HG02852 (cell line): ENCODE results near the gene OR9Q1.
"Not testable (repeated sequence)": the region's sequence is repeated elsewhere in the genome, so short reads cannot be mapped to it uniquely, and the experiment has no call there.

Experiments
- ATAC-seq: cut with Tn5 transposase; IDR thresholded peaks from one replicate; pipeline ENCODE4 v1.9.1; 2021; ENCODE audit warnings: mild to moderate bottlenecking, moderate library complexity; ENCODE audit not compliant: unreplicated experiment

The OR9Q1 gene

GRCh38 chr11:58133309-58134076 lies 109.8 kb downstream of the OR9Q1 start:
- no peak for ATAC-seq

- no peak for ATAC-seq
Observed at GRCh38 chr11:58134151-58134550, 110.5 kb downstream of the OR9Q1 start.

- ATAC-seq = no peak
Observed at GRCh38 chr11:58135171-58135570, 111.5 kb downstream of the OR9Q1 start.

GRCh38 chr11:58142761-58143160 lies 119.1 kb downstream of the OR9Q1 start:
- no peak for ATAC-seq

GRCh38 chr11:58152781-58153180 lies 129.1 kb downstream of the OR9Q1 start:
- ATAC-seq = no peak

GRCh38 chr11:58164389-58164788 lies 140.7 kb downstream of the OR9Q1 start:
- no peak for ATAC-seq

- no peak for ATAC-seq
Observed at GRCh38 chr11:58164990-58165389, 141.3 kb downstream of the OR9Q1 start.

- ATAC-seq = no peak
Observed at GRCh38 chr11:58165504-58166106, 141.9 kb downstream of the OR9Q1 start.

- ATAC-seq = no peak
Observed at GRCh38 chr11:58177409-58178054, 153.9 kb downstream of the OR9Q1 start.

- no peak for ATAC-seq
Observed at GRCh38 chr11:58178444-58178843, 154.8 kb downstream of the OR9Q1 start.

GRCh38 chr11:58179648-58180047 lies 156.0 kb downstream of the OR9Q1 start:
- ATAC-seq = no peak

GRCh38 chr11:58186938-58187337 lies 163.3 kb downstream of the OR9Q1 start:
- ATAC-seq = no peak

- no peak for ATAC-seq
Observed at GRCh38 chr11:58188770-58189169, 165.1 kb downstream of the OR9Q1 start, which contains the start of gene OR9Q2. Gene OR9Q2, plus strand, starts transcription at chr11:58189070. Its CDS starts 1,421 bp downstream, at chr11:58190491.

GRCh38 chr11:58192229-58192628 lies 168.5 kb downstream of the OR9Q1 start:
- no peak for ATAC-seq

GRCh38 chr11:58193391-58193790 lies 169.7 kb downstream of the OR9Q1 start:
- no peak for ATAC-seq

- ATAC-seq = no peak
Observed at GRCh38 chr11:58195939-58196338, 172.3 kb downstream of the OR9Q1 start.

GRCh38 chr11:58199271-58199670 lies 175.6 kb downstream of the OR9Q1 start:
- ATAC-seq = no peak

GRCh38 chr11:58204042-58204441 lies 180.4 kb downstream of the OR9Q1 start, which contains the start of gene OR1S2:
Gene OR1S2, minus strand, starts transcription at chr11:58204142. Its CDS starts 0 bp downstream, at chr11:58204142.
- no peak for ATAC-seq

- not testable (repeated sequence) for ATAC-seq
Observed at GRCh38 chr11:58212420-58212819, 188.7 kb downstream of the OR9Q1 start, which contains the start of gene OR1S1. Gene OR1S1, plus strand, starts transcription at chr11:58212720.

- ATAC-seq = no peak
Observed at GRCh38 chr11:58216476-58216875, 192.8 kb downstream of the OR9Q1 start.

GRCh38 chr11:58222721-58223120 lies 199.0 kb downstream of the OR9Q1 start:
- no peak for ATAC-seq
